GM10266 (cell line): ENCODE results near the gene TPH2.

Experiments used
- DNase-seq: peaks from one replicate; pipeline ENCODE4 v3.0.0; 2012; ENCODE audit errors: extremely low spot score
- TF ChIP-seq, protein P1 (sequence below): IDR thresholded peaks from 2 replicates; pipeline ENCODE4 v1.5.1; 2012; ENCODE audit warnings: mild to moderate bottlenecking, low read depth; ENCODE audit not compliant: control insufficient read depth, insufficient read depth; ENCODE audit errors: missing control alignments

The TPH2 gene

DNA sequence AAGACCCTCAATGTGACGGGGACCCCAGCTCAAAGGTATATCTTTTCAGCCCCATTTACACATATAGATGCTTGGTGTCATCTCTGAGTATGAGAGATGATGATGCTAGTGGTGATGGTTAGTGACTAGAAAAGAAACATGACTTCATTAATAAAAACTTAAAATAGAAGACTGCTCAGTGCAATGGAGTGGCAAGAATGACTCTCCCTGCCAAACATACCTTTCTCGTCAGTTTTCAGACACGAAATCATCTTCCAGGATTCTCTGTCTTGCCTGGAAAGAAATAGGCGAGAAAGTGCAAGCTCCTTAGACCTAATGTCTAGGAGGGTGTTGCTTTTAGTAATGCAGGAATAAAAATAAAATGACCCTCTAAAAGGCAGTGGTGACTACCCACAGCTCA is 71.7 kb downstream of the TPH2 start:
- DNase-seq, result no peak

DNA sequence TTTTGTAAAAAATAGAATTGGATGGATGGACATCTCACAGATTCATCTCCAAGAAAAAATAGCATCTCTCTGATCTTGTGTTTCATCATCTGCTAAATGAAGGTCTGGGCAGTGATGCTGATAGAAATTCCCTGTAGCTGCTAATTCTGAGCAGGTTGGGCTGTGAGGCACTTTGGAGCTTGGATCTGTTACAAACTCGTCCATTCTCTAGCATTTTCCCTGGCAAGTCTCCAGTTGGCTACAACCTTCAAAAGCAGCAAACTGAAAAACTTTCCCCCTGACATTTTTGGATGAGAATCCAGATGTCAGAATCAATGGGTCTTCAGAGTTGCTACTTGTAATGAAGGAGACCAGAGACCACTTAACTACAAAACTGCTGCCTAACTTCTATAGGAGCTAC is 72.7 kb downstream of the TPH2 start:
- TF ChIP-seq, protein P1, sequence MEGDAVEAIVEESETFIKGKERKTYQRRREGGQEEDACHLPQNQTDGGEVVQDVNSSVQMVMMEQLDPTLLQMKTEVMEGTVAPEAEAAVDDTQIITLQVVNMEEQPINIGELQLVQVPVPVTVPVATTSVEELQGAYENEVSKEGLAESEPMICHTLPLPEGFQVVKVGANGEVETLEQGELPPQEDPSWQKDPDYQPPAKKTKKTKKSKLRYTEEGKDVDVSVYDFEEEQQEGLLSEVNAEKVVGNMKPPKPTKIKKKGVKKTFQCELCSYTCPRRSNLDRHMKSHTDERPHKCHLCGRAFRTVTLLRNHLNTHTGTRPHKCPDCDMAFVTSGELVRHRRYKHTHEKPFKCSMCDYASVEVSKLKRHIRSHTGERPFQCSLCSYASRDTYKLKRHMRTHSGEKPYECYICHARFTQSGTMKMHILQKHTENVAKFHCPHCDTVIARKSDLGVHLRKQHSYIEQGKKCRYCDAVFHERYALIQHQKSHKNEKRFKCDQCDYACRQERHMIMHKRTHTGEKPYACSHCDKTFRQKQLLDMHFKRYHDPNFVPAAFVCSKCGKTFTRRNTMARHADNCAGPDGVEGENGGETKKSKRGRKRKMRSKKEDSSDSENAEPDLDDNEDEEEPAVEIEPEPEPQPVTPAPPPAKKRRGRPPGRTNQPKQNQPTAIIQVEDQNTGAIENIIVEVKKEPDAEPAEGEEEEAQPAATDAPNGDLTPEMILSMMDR, result no peak
- no peak for DNase-seq

More for the DNA sequence above, 71.7 kb downstream of the TPH2 start:
- TF ChIP-seq, protein P1, result no peak

DNA sequence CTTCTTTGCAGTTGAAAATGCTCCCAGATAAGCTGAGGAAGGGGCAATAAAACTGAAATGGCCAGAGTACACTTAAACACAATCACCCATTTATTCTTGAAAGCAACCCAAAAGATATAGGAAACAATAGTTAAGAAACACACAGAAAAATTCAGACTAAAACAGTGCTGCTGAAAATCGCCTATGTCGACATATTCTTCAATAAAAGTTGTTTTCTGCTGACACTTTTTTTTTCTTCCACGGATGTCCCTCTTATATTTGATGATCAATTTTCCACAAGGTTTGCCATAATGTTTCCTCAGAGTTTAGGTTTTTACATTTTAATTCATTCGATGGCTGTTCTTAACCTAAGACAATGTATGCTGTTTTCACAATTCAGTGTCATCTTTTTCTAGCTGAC is 74.2 kb downstream of the TPH2 start:
- no peak for DNase-seq
- TF ChIP-seq, protein P1, result no peak

DNA sequence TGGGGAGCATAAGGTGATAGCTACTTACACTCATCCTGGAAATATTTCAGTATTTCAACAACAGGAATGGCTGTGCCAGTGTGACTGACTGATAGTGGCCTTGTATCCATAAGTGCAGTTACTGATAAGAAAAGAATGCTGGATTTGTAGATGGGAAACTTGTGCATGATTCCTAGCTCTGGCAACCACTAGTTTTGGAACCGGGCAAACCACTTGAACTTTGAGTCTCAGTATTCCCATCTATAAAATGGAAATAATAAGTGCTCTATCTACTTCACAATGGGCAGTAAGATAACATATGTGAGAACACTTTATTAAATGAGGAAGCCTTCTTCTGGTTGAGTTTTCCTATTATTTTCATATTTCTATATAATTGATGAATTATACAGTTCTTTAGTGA is 77.2 kb downstream of the TPH2 start:
- DNase-seq, result no peak
- TF ChIP-seq, protein P1, result no peak

DNA sequence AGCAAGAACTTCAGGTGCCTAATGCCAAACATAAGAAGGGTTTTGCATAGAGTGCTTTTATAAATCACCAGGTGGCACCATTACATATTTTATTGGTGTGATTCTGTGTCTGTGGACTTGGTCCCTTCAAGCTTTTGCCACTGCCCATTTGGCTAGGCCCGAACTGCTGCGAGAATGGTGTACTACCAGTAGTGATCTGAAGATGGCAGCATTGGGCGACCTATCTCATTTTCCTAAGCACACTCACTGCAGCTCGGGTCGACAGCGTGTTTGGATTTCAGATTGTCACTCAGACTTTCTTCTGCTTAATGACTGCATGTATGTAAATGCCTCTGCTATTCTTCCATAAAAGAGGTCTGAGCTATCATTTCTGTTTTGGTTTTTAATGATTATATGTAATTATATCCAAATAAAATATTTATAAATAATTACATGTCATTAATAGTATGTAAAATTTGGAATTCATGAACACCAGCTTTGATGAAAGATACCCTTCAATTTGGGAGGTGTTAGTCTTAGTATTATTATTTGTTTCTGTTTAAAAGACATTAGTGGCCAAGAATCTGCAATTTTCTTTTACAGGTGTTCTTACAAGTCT is 78.5 kb downstream of the TPH2 start:
- TF ChIP-seq, protein P1, result peak; percentile 85

DNA sequence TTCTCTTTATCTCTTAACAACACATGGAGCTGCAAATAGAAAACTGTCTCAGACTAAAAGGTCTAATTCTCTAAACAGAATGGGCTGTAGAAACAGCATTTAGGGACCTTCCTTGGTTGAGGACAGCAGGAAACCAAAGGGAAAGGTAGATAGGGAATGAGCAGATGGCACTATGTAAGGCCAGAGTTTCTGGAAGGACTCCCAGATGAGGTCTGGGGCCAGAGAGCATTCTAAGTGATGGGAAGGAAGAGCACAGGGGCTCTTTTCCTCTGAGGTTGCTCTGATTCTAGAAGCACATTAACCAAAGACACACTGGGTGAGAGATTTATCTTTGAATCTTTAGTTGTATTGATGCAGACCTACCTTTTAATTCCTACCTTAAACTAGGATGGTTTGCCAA is 79.4 kb downstream of the TPH2 start:
- no peak for DNase-seq
- TF ChIP-seq, protein P1, result no peak

More for the DNA sequence above, 78.5 kb downstream of the TPH2 start:
- DNase-seq, result peak; percentile 38

DNA sequence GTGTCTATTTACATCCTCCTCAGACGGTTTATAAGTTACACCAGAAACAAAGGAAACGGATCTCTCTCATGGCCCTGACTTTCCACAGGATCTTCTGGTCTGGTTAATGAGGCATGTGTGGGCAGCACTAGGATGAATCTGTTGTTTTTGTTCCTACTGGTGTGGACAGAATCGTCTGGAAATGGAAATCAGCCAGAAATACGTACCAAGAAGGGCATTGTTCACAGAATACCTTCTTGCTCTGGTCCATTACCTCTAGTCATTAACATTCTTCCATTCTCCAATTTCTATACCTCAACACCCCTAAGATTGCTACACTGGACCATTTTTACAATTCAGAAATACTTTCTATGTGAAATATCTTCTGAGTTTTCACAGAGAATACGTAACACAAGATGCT is 86.0 kb downstream of the TPH2 start:
- DNase-seq, result no peak
- TF ChIP-seq, protein P1, result no peak
